Measurements from ENCODE around the gene ACAD10.

DNA sequence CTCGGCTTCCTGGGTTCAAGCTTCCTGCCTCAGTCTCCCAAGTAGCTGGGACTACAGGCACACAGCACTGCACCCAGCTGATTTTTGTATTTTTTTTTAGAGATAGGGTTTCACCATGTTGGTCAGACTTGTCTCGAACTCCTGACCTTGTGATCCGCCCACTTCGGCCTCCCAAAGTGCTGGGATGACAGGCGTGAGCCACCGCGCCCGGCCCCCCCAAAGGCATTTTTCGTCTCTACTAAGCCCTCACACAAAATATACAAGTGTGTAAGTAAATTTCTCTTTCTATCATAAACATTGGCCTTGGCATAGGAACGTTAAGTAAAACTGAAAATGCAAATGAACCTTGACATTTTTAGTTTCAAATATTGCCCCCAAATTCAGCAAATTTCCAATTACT lies 2.1 kb downstream of the ACAD10 start:
- TF ChIP-seq EZH2phosphoT487 (IDR thresholded peaks at IDR 0.05; ENCODE audit: insufficient read depth, low read depth) (no peak), EZH2 (IDR thresholded peaks at IDR 0.05; ENCODE audit: insufficient read depth, poor library complexity, severe bottlenecking) (no peak)

All from GM23248 (cell line).